ENCODE results near the gene PET100.

The PET100 gene

GRCh38 chr19:7654401-7654800 is 24.8 kb downstream of the PET100 start:
- Histone ChIP-seq H3K9me3 (ENCODE audit: control insufficient read depth, low read length) (no peaks in the 10 kb centered on the region), H3K4me3 (ENCODE audit: insufficient read depth, low read depth, low read length) (no peak overlapping the region), H3K27ac (ENCODE audit: insufficient read depth, low read depth, low read length, poor library complexity, severe bottlenecking) (no peak overlapping the region), H3K4me1 (ENCODE audit: control insufficient read depth, insufficient read depth, low read length) (no peaks in the 10 kb centered on the region), H3K36me3 (ENCODE audit: control insufficient read depth, insufficient read depth, low read length) (no peaks in the 10 kb centered on the region), H3K27me3 (ENCODE audit: control insufficient read depth, insufficient read depth, low read length, poor library complexity, severe bottlenecking) (peaks cover 11% of the 10 kb centered on the region)
- 86 to 88% methylated on average over 6 to 8 of the region's 8 CpGs for WGBS, 2 experiments

GRCh38 chr19:7655581-7655980 is 26.0 kb downstream of the PET100 start:
- Histone ChIP-seq H3K9me3 (ENCODE audit: control insufficient read depth, low read length) (no peaks in the 10 kb centered on the region), H3K27me3 (ENCODE audit: control insufficient read depth, insufficient read depth, low read length, poor library complexity, severe bottlenecking) (peaks cover 8% of the 10 kb centered on the region), H3K4me3 (ENCODE audit: insufficient read depth, low read depth, low read length) (no peak overlapping the region), H3K36me3 (ENCODE audit: control insufficient read depth, insufficient read depth, low read length) (no peaks in the 10 kb centered on the region), H3K4me1 (ENCODE audit: control insufficient read depth, insufficient read depth, low read length) (no peaks in the 10 kb centered on the region), H3K27ac (ENCODE audit: insufficient read depth, low read depth, low read length, poor library complexity, severe bottlenecking) (no peak overlapping the region)
- 82% methylated on average over 8 of the region's 8 CpGs for WGBS, 2 experiments

GRCh38 chr19:7657131-7657751 is 27.6 kb downstream of the PET100 start:
- Histone ChIP-seq H3K4me3 (ENCODE audit: insufficient read depth, low read depth, low read length) (no peak overlapping the region), H3K36me3 (ENCODE audit: control insufficient read depth, insufficient read depth, low read length) (no peaks in the 10 kb centered on the region), H3K4me1 (ENCODE audit: control insufficient read depth, insufficient read depth, low read length) (no peaks in the 10 kb centered on the region), H3K27ac (ENCODE audit: insufficient read depth, low read depth, low read length, poor library complexity, severe bottlenecking) (peak overlapping the region; percentile 36), H3K27me3 (ENCODE audit: control insufficient read depth, insufficient read depth, low read length, poor library complexity, severe bottlenecking) (no peaks in the 10 kb centered on the region), H3K9me3 (ENCODE audit: control insufficient read depth, low read length) (no peaks in the 10 kb centered on the region)
- WGBS, 2 experiments = 63 to 64% methylated on average over 14 of the region's 14 CpGs

GRCh38 chr19:7658219-7658686 is 28.7 kb downstream of the PET100 start:
- WGBS, 2 experiments = 57 to 61% methylated on average over 9 of the region's 9 CpGs
- H3K27ac ChIP-seq (ENCODE audit: insufficient read depth, low read depth, low read length, poor library complexity, severe bottlenecking) = no peak overlapping the region
- no peaks in the 10 kb centered on the region for H3K36me3 ChIP-seq (ENCODE audit: control insufficient read depth, insufficient read depth, low read length)

GRCh38 chr19:7661744-7662538 is 32.3 kb downstream of the PET100 start:
- Histone ChIP-seq H3K4me3 (ENCODE audit: insufficient read depth, low read depth, low read length) (no peak overlapping the region), H3K36me3 (ENCODE audit: control insufficient read depth, insufficient read depth, low read length) (no peaks in the 10 kb centered on the region), H3K27me3 (ENCODE audit: control insufficient read depth, insufficient read depth, low read length, poor library complexity, severe bottlenecking) (peaks cover 2% of the 10 kb centered on the region), H3K27ac (ENCODE audit: insufficient read depth, low read depth, low read length, poor library complexity, severe bottlenecking) (no peak overlapping the region), H3K9me3 (ENCODE audit: control insufficient read depth, low read length) (no peaks in the 10 kb centered on the region), H3K4me1 (ENCODE audit: control insufficient read depth, insufficient read depth, low read length) (no peaks in the 10 kb centered on the region)
- 77 to 81% methylated on average over 8 of the region's 8 CpGs for WGBS, 2 experiments

More at GRCh38 chr19:7658219-7658686, 28.7 kb downstream of the PET100 start:
- Histone ChIP-seq H3K4me1 (ENCODE audit: control insufficient read depth, insufficient read depth, low read length) (no peaks in the 10 kb centered on the region), H3K4me3 (ENCODE audit: insufficient read depth, low read depth, low read length) (no peak overlapping the region), H3K9me3 (ENCODE audit: control insufficient read depth, low read length) (no peaks in the 10 kb centered on the region), H3K27me3 (ENCODE audit: control insufficient read depth, insufficient read depth, low read length, poor library complexity, severe bottlenecking) (no peaks in the 10 kb centered on the region)

DNA sequence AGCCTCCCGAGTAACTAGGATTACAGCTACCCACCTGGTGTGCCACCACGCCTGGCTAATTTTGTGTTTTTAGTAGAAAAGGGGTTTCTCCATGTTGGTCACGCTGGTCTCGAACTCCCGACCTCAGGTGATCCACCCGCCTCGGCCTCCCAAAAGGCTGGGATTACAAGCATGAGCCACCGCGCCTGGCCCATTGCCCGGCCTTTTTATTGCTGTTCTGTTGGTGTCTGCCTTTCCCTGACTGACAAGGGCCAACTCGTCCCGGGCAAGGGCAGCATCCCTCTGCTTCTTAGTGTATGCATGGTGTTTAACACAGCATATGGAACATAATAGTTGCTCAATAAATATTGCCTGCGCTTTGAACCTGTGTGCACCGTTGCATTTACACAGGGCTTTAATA is 33.1 kb downstream of the PET100 start:
- no peaks in the 10 kb centered on the region for H3K36me3 ChIP-seq (ENCODE audit: control insufficient read depth, insufficient read depth, low read length)
- H3K9me3 ChIP-seq (ENCODE audit: control insufficient read depth, low read length) = no peaks in the 10 kb centered on the region
- WGBS, 2 experiments = 88 to 89% methylated on average over 12 to 14 of the region's 14 CpGs
- H3K27ac ChIP-seq (ENCODE audit: insufficient read depth, low read depth, low read length, poor library complexity, severe bottlenecking) = no peak overlapping the region
- H3K4me3 ChIP-seq (ENCODE audit: insufficient read depth, low read depth, low read length) = no peak overlapping the region
- no peaks in the 10 kb centered on the region for H3K4me1 ChIP-seq (ENCODE audit: control insufficient read depth, insufficient read depth, low read length)
- peaks cover 3% of the 10 kb centered on the region for H3K27me3 ChIP-seq (ENCODE audit: control insufficient read depth, insufficient read depth, low read length, poor library complexity, severe bottlenecking)

DNA sequence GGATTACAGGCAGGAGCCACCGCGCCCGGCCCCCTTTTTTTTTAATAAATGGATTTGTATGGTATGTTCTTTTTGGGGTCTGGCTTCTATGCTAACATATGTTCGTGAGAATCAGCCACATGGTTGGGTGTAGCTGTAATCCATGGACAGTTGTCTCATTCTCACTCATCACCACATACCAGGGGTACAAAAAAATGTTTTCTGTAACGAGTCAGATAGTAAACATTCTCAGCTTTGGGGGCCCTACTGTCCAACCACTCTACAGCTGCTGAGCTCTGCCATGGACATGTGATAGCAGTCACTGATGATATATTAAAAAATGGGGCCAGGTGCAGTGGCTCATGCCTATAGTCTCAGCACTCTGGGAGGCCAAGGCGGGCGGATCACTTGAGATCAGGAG is 34.1 kb downstream of the PET100 start:
- H3K27me3 ChIP-seq (ENCODE audit: control insufficient read depth, insufficient read depth, low read length, poor library complexity, severe bottlenecking) = peaks cover 5% of the 10 kb centered on the region
- 80 to 82% methylated on average over 6 to 7 of the region's 7 CpGs for WGBS, 2 experiments
- no peaks in the 10 kb centered on the region for H3K4me1 ChIP-seq (ENCODE audit: control insufficient read depth, insufficient read depth, low read length)
- no peaks in the 10 kb centered on the region for H3K9me3 ChIP-seq (ENCODE audit: control insufficient read depth, low read length)
- H3K27ac ChIP-seq (ENCODE audit: insufficient read depth, low read depth, low read length, poor library complexity, severe bottlenecking) = no peak overlapping the region
- H3K36me3 ChIP-seq (ENCODE audit: control insufficient read depth, insufficient read depth, low read length) = no peaks in the 10 kb centered on the region
- no peak overlapping the region for H3K4me3 ChIP-seq (ENCODE audit: insufficient read depth, low read depth, low read length)

- Histone ChIP-seq H3K4me3 (ENCODE audit: insufficient read depth, low read depth, low read length) (no peak overlapping the region), H3K27me3 (ENCODE audit: control insufficient read depth, insufficient read depth, low read length, poor library complexity, severe bottlenecking) (peaks cover 19% of the 10 kb centered on the region), H3K4me1 (ENCODE audit: control insufficient read depth, insufficient read depth, low read length) (no peaks in the 10 kb centered on the region), H3K27ac (ENCODE audit: insufficient read depth, low read depth, low read length, poor library complexity, severe bottlenecking) (no peak overlapping the region), H3K36me3 (ENCODE audit: control insufficient read depth, insufficient read depth, low read length) (no peaks in the 10 kb centered on the region), H3K9me3 (ENCODE audit: control insufficient read depth, low read length) (no peaks in the 10 kb centered on the region)
- 71 to 79% methylated on average over 4 of the region's 4 CpGs for WGBS, 2 experiments
Measured at GRCh38 chr19:7665076-7665475, 35.5 kb downstream of the PET100 start.

DNA sequence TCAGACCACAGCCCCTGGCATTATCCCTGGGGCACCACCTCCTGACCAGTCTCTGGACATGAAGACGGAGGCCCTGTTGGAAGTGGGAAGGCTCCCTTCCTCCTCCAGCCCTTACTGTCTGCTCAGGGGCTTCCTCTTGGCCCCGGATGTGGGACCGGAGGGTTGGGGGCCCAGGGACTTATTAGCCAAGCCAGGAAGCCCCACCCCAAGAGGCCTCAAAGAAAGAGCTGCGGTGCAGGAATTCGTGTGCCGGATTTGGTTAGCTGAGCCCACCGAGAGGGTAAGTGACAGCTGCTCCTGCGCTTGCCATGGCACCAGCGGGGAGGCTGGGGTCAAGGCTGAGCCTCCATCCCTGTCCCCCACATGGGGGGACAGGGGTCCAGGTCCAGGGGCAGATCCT is 39.2 kb downstream of the PET100 start, which contains the start of gene RETN:
TSS of gene RETN (plus strand) at position 208 of the 400 bp plus-strand sequence. CDS start 278 bp downstream, outside the sequence.
- H3K4me3 ChIP-seq (ENCODE audit: insufficient read depth, low read depth, low read length) = peak within 1 kb of the TSS; percentile 2
- whole genome bisulfite sequencing, 2 experiments = 84 to 86% methylated on average over 9 of the region's 9 CpGs

GRCh38 chr19:7669641-7670040 is 40.0 kb downstream of the PET100 start:
- H3K4me1 ChIP-seq (ENCODE audit: control insufficient read depth, insufficient read depth, low read length) = no peaks in the 10 kb centered on the region
- WGBS, 2 experiments = 42 to 47% methylated on average over 9 of the region's 9 CpGs
- no peaks in the 10 kb centered on the region for H3K36me3 ChIP-seq (ENCODE audit: control insufficient read depth, insufficient read depth, low read length)
- no peak overlapping the region for H3K27ac ChIP-seq (ENCODE audit: insufficient read depth, low read depth, low read length, poor library complexity, severe bottlenecking)
- H3K27me3 ChIP-seq (ENCODE audit: control insufficient read depth, insufficient read depth, low read length, poor library complexity, severe bottlenecking) = peaks cover 50% of the 10 kb centered on the region
- no peaks in the 10 kb centered on the region for H3K9me3 ChIP-seq (ENCODE audit: control insufficient read depth, low read length)
- peak overlapping the region; percentile 2 for H3K4me3 ChIP-seq (ENCODE audit: insufficient read depth, low read depth, low read length)

More for the DNA sequence above, 39.2 kb downstream of the PET100 start, which contains the start of gene RETN:
- Histone ChIP-seq H3K27ac (ENCODE audit: insufficient read depth, low read depth, low read length, poor library complexity, severe bottlenecking) (no peak within 1 kb of the TSS), H3K27me3 (ENCODE audit: control insufficient read depth, insufficient read depth, low read length, poor library complexity, severe bottlenecking) (peaks cover 50% of the 10 kb centered on the region), H3K4me1 (ENCODE audit: control insufficient read depth, insufficient read depth, low read length) (no peaks in the 10 kb centered on the region), H3K36me3 (ENCODE audit: control insufficient read depth, insufficient read depth, low read length) (no peaks in the 10 kb centered on the region), H3K9me3 (ENCODE audit: control insufficient read depth, low read length) (no peaks in the 10 kb centered on the region)

Measured in ectodermal cell (in vitro differentiated cells).